Stimulated activated CD8-positive, alpha-beta memory T cell treated with anti-CD3 and anti-CD28 coated beads, Interleukin-4, amount 100 ng/mL, for 24 hours (primary cell): ENCODE results near the gene CHD9.
"Not testable (repeated sequence)": the region's sequence is repeated elsewhere in the genome, so short reads cannot be mapped to it uniquely, and the experiment has no call there.

Source experiments
- DNase-seq: peaks from one replicate; pipeline ENCODE4 v3.0.0-alpha.2; 2020; ENCODE audit warnings: low read depth

CHD9 gene

GRCh38 chr16:53207810-53208752, 153.3 kb downstream of the CHD9 start:
- DNase-seq, result no peak

- no peak for DNase-seq
These were observed 154.6 kb downstream of the CHD9 start for GRCh38 chr16:53209429-53209828.

- no peak for DNase-seq
These were observed 155.1 kb downstream of the CHD9 start for GRCh38 chr16:53209877-53210276.

- DNase-seq, result no peak
These were observed 156.5 kb downstream of the CHD9 start for GRCh38 chr16:53211253-53211652.

- no peak for DNase-seq
These were observed 158.1 kb downstream of the CHD9 start for GRCh38 chr16:53212893-53213223.

- no peak for DNase-seq
These were observed 158.8 kb downstream of the CHD9 start for GRCh38 chr16:53213542-53213941.

- no peak for DNase-seq
These were observed 162.0 kb downstream of the CHD9 start for GRCh38 chr16:53216798-53217197.

- no peak for DNase-seq
These were observed 164.6 kb downstream of the CHD9 start for GRCh38 chr16:53219371-53219770.

- DNase-seq, result no peak
These were observed 165.1 kb downstream of the CHD9 start for GRCh38 chr16:53219795-53220454.

- DNase-seq, result no peak
These were observed 165.8 kb downstream of the CHD9 start for GRCh38 chr16:53220585-53220984.

- no peak for DNase-seq
These were observed 170.3 kb downstream of the CHD9 start for GRCh38 chr16:53224951-53225533.

GRCh38 chr16:53232826-53233529, 178.2 kb downstream of the CHD9 start:
- no peak for DNase-seq

- DNase-seq, result no peak
These were observed 180.0 kb downstream of the CHD9 start for GRCh38 chr16:53234836-53235235.

- DNase-seq, result no peak
These were observed 181.1 kb downstream of the CHD9 start for GRCh38 chr16:53235851-53236250.

GRCh38 chr16:53249331-53249730, 194.5 kb downstream of the CHD9 start:
- no peak for DNase-seq

- no peak for DNase-seq
These were observed 202.2 kb downstream of the CHD9 start for GRCh38 chr16:53257001-53257400.

GRCh38 chr16:53258809-53259208, 204.0 kb downstream of the CHD9 start:
- DNase-seq, result no peak

GRCh38 chr16:53261276-53261675, 206.5 kb downstream of the CHD9 start:
- DNase-seq, result no peak

- no peak for DNase-seq
These were observed 207.9 kb downstream of the CHD9 start for GRCh38 chr16:53262645-53263044.

- no peak for DNase-seq
These were observed 211.4 kb downstream of the CHD9 start for GRCh38 chr16:53266156-53266555.

- not testable (repeated sequence) for DNase-seq
These were observed 223.7 kb downstream of the CHD9 start for GRCh38 chr16:53278498-53278897.

- DNase-seq, result no peak
These were observed 226.5 kb downstream of the CHD9 start for GRCh38 chr16:53281280-53281679.
